Activated CD8-positive, alpha-beta memory T cell treated with anti-CD3 and anti-CD28 coated beads, Interleukin-2, amount 10 ng/mL, durations not matched to agents 7 days and 5 days (primary cell): ENCODE measurements around the gene MRPL50. TPM values are rescaled to one million over a fixed set of nuclear protein-coding genes. Genes with fewer than 3 reads are reported as not detected.
"Not testable (repeated sequence)": the region's sequence is repeated elsewhere in the genome, so short reads cannot be mapped to it uniquely, and the experiment has no call there.

Experiments used
- ATAC-seq: fragments of 150-1000 bp; cut with Tn5 transposase; one replicate; pipeline ENCODE4 v1.10.0; 2021; ENCODE audit warnings: moderate library complexity
- CTCF ChIA-PET: fragments of 350-600 bp; sonication (Branson Sonifier 250); formaldehyde crosslinking; loops from one replicate; lab custom pipeline; 2021; ENCODE audit warnings: antibody characterized with exemption; lab: Charles Lee
- DNase-seq: peaks from one replicate; pipeline ENCODE4 v3.0.0-alpha.2; 2020
- H3K27ac Mint-ChIP-seq: one replicate; pipeline ENCODE4 v1.8.0; 2021; ENCODE audit warnings: mild to moderate bottlenecking, mixed read lengths
- H3K27me3 Mint-ChIP-seq: one replicate; pipeline ENCODE4 v1.8.0; 2021; ENCODE audit warnings: mixed read lengths
- H3K36me3 Mint-ChIP-seq: one replicate; pipeline ENCODE4 v1.8.0; 2021; ENCODE audit warnings: mild to moderate bottlenecking, mixed read lengths
- H3K4me1 Mint-ChIP-seq: one replicate; pipeline ENCODE4 v1.8.0; 2021; ENCODE audit warnings: mixed read lengths
- H3K4me3 Mint-ChIP-seq: one replicate; pipeline ENCODE4 v1.8.0; 2021; ENCODE audit warnings: mild to moderate bottlenecking, moderate library complexity, mixed read lengths
- H3K9me3 Mint-ChIP-seq: one replicate; pipeline ENCODE4 v1.8.0; 2022; ENCODE audit warnings: low read depth, mixed read lengths
- total RNA-seq, 2 experiments: library from RNA; stranded (reverse); gene quantifications; one replicate each; pipeline ENCODE4 v1.2.3, GENCODE V29; 2021

The MRPL50 gene
- total RNA-seq, 2 experiments from 2014 or later = 8.3 to 10.5 TPM

DNA sequence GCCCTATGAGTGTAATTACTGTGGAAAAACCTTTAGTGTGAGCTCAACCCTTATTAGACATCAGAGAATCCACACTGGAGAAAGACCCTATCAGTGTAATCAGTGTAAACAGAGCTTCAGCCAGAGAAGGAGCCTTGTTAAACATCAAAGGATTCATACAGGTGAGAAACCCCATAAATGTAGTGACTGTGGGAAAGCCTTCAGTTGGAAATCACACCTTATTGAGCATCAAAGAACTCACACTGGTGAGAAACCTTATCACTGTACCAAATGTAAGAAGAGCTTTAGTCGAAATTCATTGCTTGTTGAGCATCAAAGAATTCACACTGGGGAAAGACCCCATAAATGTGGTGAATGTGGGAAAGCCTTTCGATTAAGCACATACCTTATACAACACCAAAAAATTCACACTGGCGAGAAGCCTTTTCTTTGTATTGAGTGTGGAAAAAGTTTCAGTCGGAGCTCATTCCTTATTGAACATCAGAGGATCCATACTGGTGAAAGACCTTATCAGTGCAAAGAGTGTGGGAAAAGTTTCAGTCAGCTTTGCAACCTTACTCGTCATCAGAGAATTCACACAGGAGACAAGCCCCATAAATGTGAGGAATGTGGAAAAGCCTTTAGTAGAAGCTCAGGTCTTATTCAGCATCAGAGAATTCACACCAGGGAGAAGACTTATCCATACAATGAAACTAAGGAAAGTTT, 10.1 kb upstream of the MRPL50 start:
- no peak overlapping the region for H3K27ac Mint-ChIP-seq
- CTCF ChIA-PET = interaction anchor here (1.4 kb wide), 1 partner anchor 10 kb away, joined by 3 read pairs; the partner anchor contains the start of genes MRPL50 and ZNF189
- H3K4me1 Mint-ChIP-seq = no peaks in the 10 kb centered on the region

DNA sequence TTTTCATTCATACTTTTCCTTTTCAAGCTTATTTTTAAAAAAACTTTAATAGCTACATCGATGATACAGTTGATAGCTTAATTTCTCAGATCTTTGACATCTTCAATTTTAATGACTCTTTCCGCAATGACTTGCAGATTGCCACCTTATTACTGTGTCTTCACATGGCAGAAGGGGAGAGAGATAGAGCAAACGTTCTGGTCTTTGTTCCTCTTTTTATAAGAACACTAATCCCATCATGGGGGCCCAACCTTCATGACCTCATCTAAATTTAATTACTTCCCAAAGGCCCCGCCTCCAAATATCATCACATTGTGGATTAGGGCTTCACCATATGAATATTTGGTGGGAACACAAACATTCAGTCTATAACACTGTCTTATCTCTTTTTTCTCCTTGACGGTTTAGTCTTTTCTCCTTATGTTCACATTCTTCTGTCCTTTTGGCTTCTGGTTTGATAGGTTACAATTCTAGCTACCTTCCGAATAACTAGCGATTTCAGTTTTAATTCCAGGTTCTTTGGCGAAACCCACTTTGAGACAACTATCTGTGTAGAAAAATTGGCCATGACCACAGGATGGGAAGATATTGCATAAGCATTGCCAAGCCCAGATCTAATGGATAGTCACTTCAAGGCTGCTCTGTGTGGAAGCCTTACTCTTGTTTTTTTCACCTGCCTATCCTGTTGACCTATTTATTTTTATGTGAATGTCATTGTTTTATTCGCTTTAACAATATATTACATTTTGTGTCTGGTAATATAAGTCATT, 5.3 kb upstream of the MRPL50 start:
- Mint-ChIP-seq H3K4me3 (no peak overlapping the region), H3K9me3 (peaks cover 56% of the 10 kb centered on the region), H3K27me3 (no peaks in the 10 kb centered on the region), H3K36me3 (peaks cover 86% of the 10 kb centered on the region), H3K4me1 (peaks cover 32% of the 10 kb centered on the region), H3K27ac (no peak overlapping the region)
- CTCF ChIA-PET = no interaction called here
- DNase-seq (no peak), ATAC-seq (no peak)

More for the DNA sequence above, 10.1 kb upstream of the MRPL50 start:
- ATAC-seq (no peak), DNase-seq (no peak)
- Mint-ChIP-seq H3K36me3 (peaks cover 71% of the 10 kb centered on the region), H3K9me3 (peaks cover 70% of the 10 kb centered on the region), H3K4me3 (no peak overlapping the region), H3K27me3 (no peaks in the 10 kb centered on the region)

GRCh38 chr9:101400120-101400519, 1.7 kb upstream of the MRPL50 start:
- CTCF ChIA-PET = interaction anchor here (1.4 kb wide), 1 partner anchor 12 kb away, joined by 6 read pairs; no protein-coding TSS in a partner anchor
- Mint-ChIP-seq H3K27me3 (no peaks in the 10 kb centered on the region), H3K36me3 (peaks cover 74% of the 10 kb centered on the region), H3K4me3 (peak overlapping the region; percentile 98), H3K9me3 (peaks cover 30% of the 10 kb centered on the region), H3K4me1 (peaks cover 48% of the 10 kb centered on the region), H3K27ac (peak overlapping the region; percentile 97)
- DNase-seq = no peak
- ATAC-seq = no peak

DNA sequence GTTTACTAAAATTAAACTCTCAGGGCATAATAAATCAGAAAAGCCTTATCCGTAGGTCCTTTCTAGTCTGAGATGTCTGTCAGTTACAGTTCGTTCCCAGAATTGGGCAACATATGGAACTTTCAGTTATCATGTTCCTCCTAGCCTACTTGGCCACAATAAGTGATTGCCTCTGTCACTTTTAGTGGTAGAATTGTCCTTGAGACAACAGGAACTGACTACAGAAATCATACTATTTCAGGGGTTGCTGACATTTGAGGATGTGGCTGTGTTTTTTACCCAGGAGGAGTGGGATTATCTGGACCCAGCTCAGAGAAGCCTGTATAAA, 1.2 kb upstream of the MRPL50 start:
- Mint-ChIP-seq H3K4me3 (peak overlapping the region; percentile 98), H3K36me3 (peaks cover 74% of the 10 kb centered on the region), H3K9me3 (peaks cover 27% of the 10 kb centered on the region), H3K4me1 (peaks cover 50% of the 10 kb centered on the region), H3K27me3 (no peaks in the 10 kb centered on the region), H3K27ac (peak overlapping the region; percentile 97)
- DNase-seq (no peak), ATAC-seq (no peak)
- CTCF ChIA-PET = interaction anchor here (0.8 to 1.5 kb wide), 3 partner anchors 11 to 130 kb away, joined by 3 to 6 read pairs (median 4); no protein-coding TSS in a partner anchor

- Mint-ChIP-seq H3K4me3 (peak overlapping the region; percentile 98), H3K27me3 (no peaks in the 10 kb centered on the region), H3K4me1 (peaks cover 52% of the 10 kb centered on the region), H3K36me3 (peaks cover 74% of the 10 kb centered on the region), H3K9me3 (peaks cover 31% of the 10 kb centered on the region), H3K27ac (peak overlapping the region; percentile 97)
- DNase-seq = no peak
- ATAC-seq = no peak
- CTCF ChIA-PET = interaction anchor here (0.8 to 1.8 kb wide), 6 partner anchors 11 to 1050 kb away, joined by 3 to 14 read pairs (median 4); no protein-coding TSS in a partner anchor
These were observed 668 bp upstream of the MRPL50 start for GRCh38 chr9:101398930-101399642.

DNA sequence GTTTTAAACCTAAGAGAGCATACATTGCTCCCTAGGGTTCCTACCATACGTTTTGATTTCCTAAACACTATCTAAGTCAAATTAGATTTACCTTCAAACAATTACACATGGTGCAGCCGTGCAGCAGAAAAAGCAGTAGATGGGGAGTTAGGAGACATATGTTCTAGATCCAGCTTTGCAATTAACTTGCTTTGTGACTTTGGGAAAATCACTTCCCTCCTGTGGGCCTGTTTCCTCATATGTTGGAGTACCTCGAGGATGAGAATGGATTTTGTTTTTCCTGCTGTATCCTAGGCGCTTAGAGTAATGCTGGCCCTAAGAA, 711 bp downstream of the MRPL50 start:
- CTCF ChIA-PET = interaction anchor here (1.0 to 1.8 kb wide), 3 partner anchors 9 to 1049 kb away, joined by 3 to 14 read pairs (median 3); no protein-coding TSS in a partner anchor
- Mint-ChIP-seq H3K36me3 (peaks cover 72% of the 10 kb centered on the region), H3K27ac (peak overlapping the region; percentile 97), H3K9me3 (peaks cover 30% of the 10 kb centered on the region), H3K4me3 (peak overlapping the region; percentile 98), H3K4me1 (peaks cover 49% of the 10 kb centered on the region), H3K27me3 (no peaks in the 10 kb centered on the region)
- DNase-seq (no peak), ATAC-seq (no peak)

GRCh38 chr9:101394687-101395086, 3.7 kb downstream of the MRPL50 start:
- Mint-ChIP-seq H3K36me3 (peaks cover 70% of the 10 kb centered on the region), H3K4me1 (peaks cover 33% of the 10 kb centered on the region), H3K4me3 (no peak overlapping the region), H3K27me3 (no peaks in the 10 kb centered on the region), H3K9me3 (peaks cover 26% of the 10 kb centered on the region), H3K27ac (no peak overlapping the region)
- DNase-seq = no peak
- CTCF ChIA-PET = no interaction called here
- no peak for ATAC-seq

- no peaks in the 10 kb centered on the region for H3K27me3 Mint-ChIP-seq
- peaks cover 30% of the 10 kb centered on the region for H3K4me1 Mint-ChIP-seq
- H3K4me3 Mint-ChIP-seq = no peak overlapping the region
- H3K9me3 Mint-ChIP-seq = peaks cover 26% of the 10 kb centered on the region
- no peak for DNase-seq
- ATAC-seq = no peak
- CTCF ChIA-PET = no interaction called here
- H3K27ac Mint-ChIP-seq = no peak overlapping the region
- H3K36me3 Mint-ChIP-seq = peaks cover 75% of the 10 kb centered on the region
These were observed 5.3 kb downstream of the MRPL50 start for GRCh38 chr9:101393135-101393534.

DNA sequence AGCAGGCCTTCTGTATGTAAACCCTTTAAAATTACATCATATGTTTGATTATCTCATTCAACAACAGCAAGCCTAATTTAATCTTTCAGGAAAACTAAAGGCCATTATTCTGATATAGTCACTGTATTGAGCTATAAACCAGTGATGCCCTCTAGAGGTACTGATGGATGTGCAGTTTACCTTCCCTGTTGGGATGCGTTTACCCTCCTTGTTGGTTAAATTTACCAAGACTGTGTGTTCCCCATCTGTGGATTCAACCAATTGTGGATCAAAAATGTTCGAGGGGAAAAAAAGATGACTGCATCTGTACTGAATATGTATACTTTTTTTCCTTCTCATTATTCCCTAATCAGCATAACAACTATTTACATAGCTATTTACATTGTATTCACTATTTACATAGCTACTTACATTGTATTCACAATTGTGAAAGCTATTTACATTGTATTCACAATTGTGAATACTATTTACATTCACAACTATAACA, 9.9 kb downstream of the MRPL50 start:
- Mint-ChIP-seq H3K36me3 (peaks cover 55% of the 10 kb centered on the region), H3K4me1 (peaks cover 12% of the 10 kb centered on the region), H3K27ac (no peak overlapping the region), H3K27me3 (no peaks in the 10 kb centered on the region), H3K9me3 (peaks cover 19% of the 10 kb centered on the region), H3K4me3 (no peak overlapping the region)
- CTCF ChIA-PET = interaction anchor here (1.1 to 2.2 kb wide), 4 partner anchors 10 to 145 kb away, joined by 3 to 14 read pairs (median 6); partner anchors contain the start of genes MRPL50, RNF20 and ZNF189
- ATAC-seq = no peak
- DNase-seq = no peak

- H3K27ac Mint-ChIP-seq = peak overlapping the region; percentile 40
- DNase-seq = no peak
- ATAC-seq = no peak
- peaks cover 12% of the 10 kb centered on the region for H3K4me1 Mint-ChIP-seq
- H3K36me3 Mint-ChIP-seq = peaks cover 52% of the 10 kb centered on the region
- CTCF ChIA-PET = interaction anchor here (1.1 to 2.2 kb wide), 5 partner anchors 10 to 787 kb away, joined by 3 to 14 read pairs (median 6); partner anchors contain the start of genes MRPL50, RNF20 and ZNF189
- H3K27me3 Mint-ChIP-seq = no peaks in the 10 kb centered on the region
- no peak overlapping the region for H3K4me3 Mint-ChIP-seq
- peaks cover 16% of the 10 kb centered on the region for H3K9me3 Mint-ChIP-seq
These were observed 10.4 kb downstream of the MRPL50 start for GRCh38 chr9:101387871-101388506.

GRCh38 chr9:101384873-101385536, 13.4 kb downstream of the MRPL50 start, which contains the start of gene BAAT:
Gene BAAT, minus strand, starts transcription at chr9:101385006. Its CDS starts 13,602 bp downstream, at chr9:101371404.
- H3K4me1 Mint-ChIP-seq, H3K9me3 Mint-ChIP-seq, DNase-seq, H3K27me3 Mint-ChIP-seq, ATAC-seq, CTCF ChIA-PET, H3K27ac Mint-ChIP-seq, H3K4me3 Mint-ChIP-seq: not testable (repeated sequence)
- peaks cover 24% of the 10 kb centered on the region for H3K36me3 Mint-ChIP-seq

DNA sequence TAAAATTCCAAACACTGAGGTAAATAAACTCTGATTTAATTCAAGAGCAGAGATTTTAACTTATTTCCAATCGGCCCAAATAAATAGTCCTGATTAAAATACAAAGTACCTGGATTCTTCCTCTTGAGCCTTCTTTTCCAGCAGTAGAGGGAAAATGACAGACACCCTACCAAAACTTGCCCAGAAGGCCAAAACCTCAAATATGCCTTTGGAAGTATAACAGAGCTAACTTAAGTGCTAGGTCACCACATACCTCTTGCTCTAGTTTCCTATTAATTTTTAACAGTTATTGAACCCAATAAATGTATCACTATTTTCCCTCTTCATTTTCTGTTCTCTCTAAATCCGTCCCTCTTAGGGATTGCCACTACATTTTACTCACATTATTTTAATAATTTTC, 15.1 kb downstream of the MRPL50 start:
- Mint-ChIP-seq H3K27me3 (peaks cover 6% of the 10 kb centered on the region), H3K27ac (no peak overlapping the region)
- no peak for ATAC-seq

More for the DNA sequence above, 15.1 kb downstream of the MRPL50 start:
- no peak for DNase-seq
- H3K36me3 Mint-ChIP-seq = peaks cover 19% of the 10 kb centered on the region
- CTCF ChIA-PET = no interaction called here
- H3K4me3 Mint-ChIP-seq = no peak overlapping the region
- H3K9me3 Mint-ChIP-seq = peaks cover 5% of the 10 kb centered on the region
- H3K4me1 Mint-ChIP-seq = peaks cover 2% of the 10 kb centered on the region
